Mammary epithelial cell (primary cell): Measurements from ENCODE around the gene FARSB.

Experiments
- EZH2 ChIP-seq: IDR thresholded peaks from 2 replicates; pipeline ENCODE4 v1.6.1; 2012; ENCODE audit warnings: low read length, inconsistent platforms, borderline replicate concordance
- TF ChIP-seq, protein P1 (sequence below), 2 donors: IDR thresholded peaks in 1 of 2; conservative IDR thresholded peaks in 1 of 2; 2 replicates each; pipeline ENCODE4 v1.5.1; 2011 to 2012; ENCODE audit warnings: inconsistent platforms in 2 of 2, low read length in 2 of 2, mild to moderate bottlenecking in 2 of 2, control low read depth in 1 of 2, low read depth in 1 of 2; ENCODE audit not compliant: insufficient read depth in 1 of 2; ENCODE audit errors: extremely low read depth in 1 of 2

DNA sequence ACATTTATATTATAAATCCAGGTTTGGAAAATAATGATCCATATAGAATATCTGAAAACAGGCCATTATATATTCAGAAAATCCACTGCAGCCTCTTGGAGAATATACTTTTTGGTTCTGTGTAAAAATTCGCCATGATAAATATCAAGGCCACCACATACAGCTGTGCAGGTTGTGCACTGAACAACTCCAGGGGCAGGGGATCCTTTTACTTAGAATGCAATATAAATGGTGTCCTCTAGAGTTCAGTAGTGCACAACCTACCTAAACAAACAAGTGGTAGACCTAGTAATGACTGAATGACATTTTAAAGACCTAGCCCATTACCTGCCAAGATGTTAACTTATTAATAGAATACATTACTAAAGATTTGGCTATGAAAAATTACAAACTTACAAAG is 37.9 kb upstream of the FARSB start:
- TF ChIP-seq, protein P1, sequence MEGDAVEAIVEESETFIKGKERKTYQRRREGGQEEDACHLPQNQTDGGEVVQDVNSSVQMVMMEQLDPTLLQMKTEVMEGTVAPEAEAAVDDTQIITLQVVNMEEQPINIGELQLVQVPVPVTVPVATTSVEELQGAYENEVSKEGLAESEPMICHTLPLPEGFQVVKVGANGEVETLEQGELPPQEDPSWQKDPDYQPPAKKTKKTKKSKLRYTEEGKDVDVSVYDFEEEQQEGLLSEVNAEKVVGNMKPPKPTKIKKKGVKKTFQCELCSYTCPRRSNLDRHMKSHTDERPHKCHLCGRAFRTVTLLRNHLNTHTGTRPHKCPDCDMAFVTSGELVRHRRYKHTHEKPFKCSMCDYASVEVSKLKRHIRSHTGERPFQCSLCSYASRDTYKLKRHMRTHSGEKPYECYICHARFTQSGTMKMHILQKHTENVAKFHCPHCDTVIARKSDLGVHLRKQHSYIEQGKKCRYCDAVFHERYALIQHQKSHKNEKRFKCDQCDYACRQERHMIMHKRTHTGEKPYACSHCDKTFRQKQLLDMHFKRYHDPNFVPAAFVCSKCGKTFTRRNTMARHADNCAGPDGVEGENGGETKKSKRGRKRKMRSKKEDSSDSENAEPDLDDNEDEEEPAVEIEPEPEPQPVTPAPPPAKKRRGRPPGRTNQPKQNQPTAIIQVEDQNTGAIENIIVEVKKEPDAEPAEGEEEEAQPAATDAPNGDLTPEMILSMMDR (conservative IDR thresholded peaks at IDR 0.05 in 1 of 2, IDR thresholded peaks at IDR 0.05 in 1 of 2; ENCODE audit: extremely low read depth in 1 of 2, insufficient read depth in 1 of 2, low read depth in 1 of 2, low read length in 2 of 2): peak; percentile 56 to 65
- TF ChIP-seq EZH2: no peak
